ENCODE results near the gene LRRN1.

The LRRN1 gene

GRCh38 chr3:3772920-3773319 is 26.3 kb upstream of the LRRN1 start:
- no peak for TF ChIP-seq CTCF (IDR thresholded peaks at IDR 0.05; ENCODE audit: low read depth, low read length)
- no peak overlapping the region for H3K4me3 ChIP-seq (ENCODE audit: low read depth, low read length)

- TF ChIP-seq CTCF (IDR thresholded peaks at IDR 0.05; ENCODE audit: low read depth, low read length): no peak
- no peak overlapping the region for H3K4me3 ChIP-seq (ENCODE audit: low read depth, low read length)
These were observed 22.6 kb upstream of the LRRN1 start for GRCh38 chr3:3776607-3777006.

GRCh38 chr3:3778216-3778615 is 21.0 kb upstream of the LRRN1 start:
- no peak for TF ChIP-seq CTCF (IDR thresholded peaks at IDR 0.05; ENCODE audit: low read depth, low read length)
- no peak overlapping the region for H3K4me3 ChIP-seq (ENCODE audit: low read depth, low read length)

GRCh38 chr3:3778641-3779270 is 20.5 kb upstream of the LRRN1 start:
- TF ChIP-seq CTCF (IDR thresholded peaks at IDR 0.05; ENCODE audit: low read depth, low read length): no peak
- no peak overlapping the region for H3K4me3 ChIP-seq (ENCODE audit: low read depth, low read length)

- no peak for TF ChIP-seq CTCF (IDR thresholded peaks at IDR 0.05; ENCODE audit: low read depth, low read length)
- no peak overlapping the region for H3K4me3 ChIP-seq (ENCODE audit: low read depth, low read length)
These were observed 16.8 kb upstream of the LRRN1 start for GRCh38 chr3:3782457-3782856.

- no peak overlapping the region for H3K4me3 ChIP-seq (ENCODE audit: low read depth, low read length)
- no peak for TF ChIP-seq CTCF (IDR thresholded peaks at IDR 0.05; ENCODE audit: low read depth, low read length)
These were observed 16.0 kb upstream of the LRRN1 start for GRCh38 chr3:3783210-3783609.

- no peak for TF ChIP-seq CTCF (IDR thresholded peaks at IDR 0.05; ENCODE audit: low read depth, low read length)
These were observed 15.5 kb upstream of the LRRN1 start for GRCh38 chr3:3783696-3784095.

More at GRCh38 chr3:3783696-3784095, 15.5 kb upstream of the LRRN1 start:
- H3K4me3 ChIP-seq (ENCODE audit: low read depth, low read length): no peak overlapping the region
